ENCODE results near the gene DNAJA2. TPM values are rescaled to one million over a fixed set of nuclear protein-coding genes. Genes with fewer than 3 reads are reported as not detected.
"Not testable (repeated sequence)": the region's sequence is repeated elsewhere in the genome, so short reads cannot be mapped to it uniquely, and the experiment has no call there.

The DNAJA2 gene
- total RNA-seq, 4 donors from 2014 or later = 30.5 to 45.7 (median 36.5) TPM

- Histone ChIP-seq H3K36me3 (no peaks in the 10 kb centered on the region), H3K27me3 (no peaks in the 10 kb centered on the region), H3K4me1 (no peaks in the 10 kb centered on the region), H3K9me3 (no peaks in the 10 kb centered on the region), H3K27ac (no peak overlapping the region), H3K4me3 (no peak overlapping the region)
- TF ChIP-seq POLR2A (IDR thresholded peaks at IDR 0.05) (no peak), CTCF (IDR thresholded peaks at IDR 0.05) (no peak)
- DNase-seq = no peak
These were observed 40.4 kb upstream of the DNAJA2 start for GRCh38 chr16:47013910-47014309.

- H3K27me3 ChIP-seq = no peaks in the 10 kb centered on the region
- no peaks in the 10 kb centered on the region for H3K4me1 ChIP-seq
- H3K4me3 ChIP-seq = no peak overlapping the region
- H3K36me3 ChIP-seq = no peaks in the 10 kb centered on the region
- TF ChIP-seq POLR2A (IDR thresholded peaks at IDR 0.05) (no peak), CTCF (IDR thresholded peaks at IDR 0.05) (no peak)
- no peak overlapping the region for H3K27ac ChIP-seq
- no peak for DNase-seq
- no peaks in the 10 kb centered on the region for H3K9me3 ChIP-seq
These were observed 39.7 kb upstream of the DNAJA2 start for GRCh38 chr16:47013172-47013571.

- not testable (repeated sequence) for H3K27me3 ChIP-seq, H3K4me3 ChIP-seq, H3K9me3 ChIP-seq, H3K27ac ChIP-seq, H3K36me3 ChIP-seq, H3K4me1 ChIP-seq, DNase-seq
These were observed 37.3 kb upstream of the DNAJA2 start for GRCh38 chr16:47010812-47011211.

- Histone ChIP-seq H3K27me3 (no peaks in the 10 kb centered on the region), H3K9me3 (no peaks in the 10 kb centered on the region), H3K4me3 (no peak overlapping the region), H3K4me1 (no peaks in the 10 kb centered on the region), H3K36me3 (no peaks in the 10 kb centered on the region), H3K27ac (no peak overlapping the region)
- no peak for DNase-seq
- TF ChIP-seq CTCF (IDR thresholded peaks at IDR 0.05) = no peak
- TF ChIP-seq POLR2A (IDR thresholded peaks at IDR 0.05) = no peak
These were observed 35.1 kb upstream of the DNAJA2 start for GRCh38 chr16:47008612-47009011.

GRCh38 chr16:47008174-47008573 is 34.7 kb upstream of the DNAJA2 start:
- no peaks in the 10 kb centered on the region for H3K27me3 ChIP-seq
- TF ChIP-seq CTCF (IDR thresholded peaks at IDR 0.05) (no peak), POLR2A (IDR thresholded peaks at IDR 0.05) (no peak)
- H3K36me3 ChIP-seq = no peaks in the 10 kb centered on the region
- H3K4me3 ChIP-seq = no peak overlapping the region
- no peaks in the 10 kb centered on the region for H3K9me3 ChIP-seq
- DNase-seq = no peak
- H3K27ac ChIP-seq = no peak overlapping the region
- H3K4me1 ChIP-seq = no peaks in the 10 kb centered on the region

GRCh38 chr16:47004652-47005051 is 31.2 kb upstream of the DNAJA2 start:
- no peaks in the 10 kb centered on the region for H3K9me3 ChIP-seq
- H3K4me1 ChIP-seq = no peaks in the 10 kb centered on the region
- TF ChIP-seq CTCF (IDR thresholded peaks at IDR 0.05) (no peak), POLR2A (IDR thresholded peaks at IDR 0.05) (no peak)
- H3K27me3 ChIP-seq = no peaks in the 10 kb centered on the region
- no peaks in the 10 kb centered on the region for H3K36me3 ChIP-seq
- no peak overlapping the region for H3K27ac ChIP-seq
- no peak overlapping the region for H3K4me3 ChIP-seq
- DNase-seq = no peak

- H3K27ac ChIP-seq, H3K4me1 ChIP-seq: not testable (repeated sequence)
These were observed 26.6 kb upstream of the DNAJA2 start for GRCh38 chr16:47000066-47000465.

More at GRCh38 chr16:47000066-47000465, 26.6 kb upstream of the DNAJA2 start:
- H3K27me3 ChIP-seq, H3K9me3 ChIP-seq, DNase-seq, H3K36me3 ChIP-seq, H3K4me3 ChIP-seq: not testable (repeated sequence)
